LNCaP clone FGC (cell line): ENCODE results near the gene RASSF8.
A peak's percentile ranks its signal among the peaks of the same experiment; 100 is the strongest.

ENCODE experiments used
- DNase-seq: peaks from one replicate; pipeline ENCODE4 v3.0.0-alpha.2; 2011; ENCODE audit warnings: low read depth
- H3K4me3 ChIP-seq: 2 replicates; pipeline ENCODE4 v1.5.1; 2011; ENCODE audit warnings: mild to moderate bottlenecking, low read depth, low read length, control low read depth
- CTCF ChIP-seq: IDR thresholded peaks from 2 replicates; pipeline ENCODE4 v1.5.1; 2012; ENCODE audit warnings: mild to moderate bottlenecking; ENCODE audit not compliant: control insufficient read depth, insufficient read depth; ENCODE audit errors: extremely low read depth

Gene RASSF8

GRCh38 chr12:25994901-25995625, 36.6 kb downstream of the RASSF8 start:
- no peak overlapping the region for H3K4me3 ChIP-seq
- no peak for DNase-seq
- no peak for TF ChIP-seq CTCF

GRCh38 chr12:25995906-25996305, 37.4 kb downstream of the RASSF8 start:
- no peak for DNase-seq
- no peak overlapping the region for H3K4me3 ChIP-seq
- TF ChIP-seq CTCF, result no peak

GRCh38 chr12:25996677-25997076, 38.2 kb downstream of the RASSF8 start:
- no peak overlapping the region for H3K4me3 ChIP-seq
- DNase-seq, result no peak
- TF ChIP-seq CTCF, result no peak

- no peak overlapping the region for H3K4me3 ChIP-seq
- no peak for DNase-seq
- TF ChIP-seq CTCF, result no peak
Measured at GRCh38 chr12:25997201-25997963, 38.9 kb downstream of the RASSF8 start.

- no peak for DNase-seq
- no peak for TF ChIP-seq CTCF
- H3K4me3 ChIP-seq, result no peak overlapping the region
Measured at GRCh38 chr12:26000898-26001297, 42.4 kb downstream of the RASSF8 start.

GRCh38 chr12:26001530-26001929, 43.0 kb downstream of the RASSF8 start:
- no peak overlapping the region for H3K4me3 ChIP-seq
- no peak for DNase-seq
- peak; percentile 68 for TF ChIP-seq CTCF
